B cell (primary cell): ENCODE results near the gene ZNF79. TPM values are rescaled to one million over a fixed set of nuclear protein-coding genes. Genes with fewer than 3 reads are reported as not detected.

Experiments
- ATAC-seq: fragments of 200-7000 bp; cut with Tn5 transposase; one replicate; pipeline ENCODE4 v1.10.0; 2021; ENCODE audit warnings: low read depth, mild to moderate bottlenecking, moderate number of reproducible peaks, moderate library complexity
- CTCF ChIA-PET: fragments of 350-600 bp; sonication (Branson Sonifier 250); formaldehyde crosslinking; loops from one replicate; lab custom pipeline; 2021; ENCODE audit warnings: antibody characterized with exemption, inconsistent platforms; lab: Charles Lee
- POLR2A ChIA-PET: fragments of 350-600 bp; sonication (Branson Sonifier 250); formaldehyde crosslinking; loops from one replicate; lab custom pipeline; 2021; ENCODE audit warnings: antibody characterized with exemption; lab: Charles Lee
- DNase-seq: peaks from one replicate; pipeline ENCODE4 v3.0.0; 2013
- H2AFZ ChIP-seq: 2 replicates; pipeline ENCODE4 v1.6.1; 2012; ENCODE audit warnings: mild to moderate bottlenecking, low read depth, low read length; ENCODE audit not compliant: insufficient read depth, poor library complexity, severe bottlenecking
- H3K27ac ChIP-seq, 2 donors: 1 replicate in 1 of 2; 2 replicates in 1 of 2; pipeline ENCODE4 v1.5.1; 2012 to 2013; ENCODE audit warnings: low read length in 2 of 2, mild to moderate bottlenecking in 2 of 2, moderate library complexity in 1 of 2
- H3K27me3 ChIP-seq, 4 experiments: fragments of 200-600 bp in 1 of 4; sonication (generic) in 1 of 4; replicated peaks in 1 of 4; 1 replicate in 2 of 4; 2 replicates in 2 of 4; pipeline versions ENCODE4 v1.6.1 to v1.7.0; 2013 to 2016; ENCODE audit warnings: low read length in 3 of 4, mild to moderate bottlenecking in 2 of 4, mixed read lengths in 1 of 4, moderate library complexity in 1 of 4; ENCODE audit not compliant: insufficient read depth in 4 of 4, control insufficient read depth in 3 of 4; ENCODE audit errors: control extremely low read depth in 1 of 4
- H3K36me3 ChIP-seq, 2 experiments: replicated peaks in 1 of 2; 1 replicate in 1 of 2; 2 replicates in 1 of 2; pipeline versions ENCODE4 v1.6.1 to v1.7.1; 2013; ENCODE audit warnings: low read length in 1 of 2; ENCODE audit not compliant: insufficient read depth in 2 of 2, control insufficient read depth in 1 of 2; ENCODE audit errors: control extremely low read depth in 1 of 2, extremely low read depth in 1 of 2
- H3K4me1 ChIP-seq, 2 donors: fragments of 200-600 bp in 1 of 2; sonication (generic) in 1 of 2; 1 replicate in 1 of 2; 2 replicates in 1 of 2; pipeline versions ENCODE4 v1.5.1 to v1.6.1; 2013 to 2017; ENCODE audit warnings: low read length in 2 of 2; ENCODE audit not compliant: control insufficient read depth in 2 of 2, insufficient read depth in 2 of 2
- H3K4me2 ChIP-seq: replicated peaks from 2 replicates; pipeline ENCODE3; 2012; ENCODE audit warnings: mild to moderate bottlenecking, low read depth, low read length; ENCODE audit not compliant: poor library complexity, severe bottlenecking
- H3K4me3 ChIP-seq, 5 experiments: fragments of 200-600 bp in 1 of 5; sonication (generic) in 1 of 5; 1 replicate in 3 of 5; 2 replicates in 2 of 5; pipeline versions ENCODE4 v1.5.1 to v1.7.0; 2011 to 2016; ENCODE audit warnings: low read length in 4 of 5, mild to moderate bottlenecking in 4 of 5, low read depth in 2 of 5, control low read depth in 1 of 5, moderate library complexity in 1 of 5; ENCODE audit not compliant: insufficient read depth in 1 of 5; ENCODE audit errors: control extremely low read depth in 1 of 5, extremely low read depth in 1 of 5
- H3K79me2 ChIP-seq: fragments of 200-600 bp; sonication (generic); one replicate; pipeline ENCODE4 v1.6.0; 2016; ENCODE audit warnings: low read length; ENCODE audit not compliant: control insufficient read depth, insufficient read depth
- H3K9ac ChIP-seq: fragments of 200-600 bp; sonication (generic); 2 replicates; pipeline ENCODE4 v1.6.1; 2017; ENCODE audit warnings: mild to moderate bottlenecking, low read length, moderate library complexity
- H3K9me3 ChIP-seq, 3 donors: one replicate each; pipeline versions ENCODE4 v1.6.1 to v1.7.1; 2013; ENCODE audit warnings: low read length in 2 of 3; ENCODE audit not compliant: control insufficient read depth in 2 of 3, insufficient read depth in 1 of 3; ENCODE audit errors: control extremely low read depth in 1 of 3
- H4K20me1 ChIP-seq: 2 replicates; pipeline ENCODE4 v1.6.0; 2012; ENCODE audit warnings: mild to moderate bottlenecking, low read length; ENCODE audit not compliant: insufficient read depth, control insufficient read depth, poor library complexity, severe bottlenecking
- H3K27ac Mint-ChIP-seq: one replicate; pipeline ENCODE4 v1.8.0; 2021; ENCODE audit warnings: mixed read lengths
- H3K27me3 Mint-ChIP-seq: one replicate; pipeline ENCODE4 v1.8.0; 2021; ENCODE audit warnings: mixed read lengths
- H3K4me1 Mint-ChIP-seq: one replicate; pipeline ENCODE4 v1.8.0; 2021; ENCODE audit warnings: mixed read lengths
- H3K4me3 Mint-ChIP-seq: one replicate; pipeline ENCODE4 v1.8.0; 2021; ENCODE audit warnings: mixed read lengths
- H3K9me3 Mint-ChIP-seq: one replicate; pipeline ENCODE4 v1.8.0; 2022; ENCODE audit warnings: mixed read lengths; ENCODE audit not compliant: insufficient read depth
- CTCF ChIP-seq: fragments of 200-600 bp; IDR thresholded peaks from one replicate; pipeline ENCODE4 v1.8.0; 2022; ENCODE audit warnings: antibody characterized with exemption, mild to moderate bottlenecking
- EZH2 ChIP-seq: IDR thresholded peaks from 2 replicates; pipeline ENCODE4 v1.6.1; 2012; ENCODE audit warnings: borderline replicate concordance, low read depth, mild to moderate bottlenecking, moderate library complexity, low read length; ENCODE audit not compliant: insufficient read depth, poor library complexity, severe bottlenecking
- WGBS: methylation state at CpG from one replicate; pipeline ENCODE4 v1.1.5; 2013; ENCODE audit warnings: missing lambda C conversion rate; ENCODE audit not compliant: insufficient coverage; 5-methylcytosine and 5-hydroxymethylcytosine counted together
- intact Hi-C: fragments of 100-400 bp; cut with micrococcal nuclease; formaldehyde crosslinking; loops from one replicate; pipeline ENCODE4 v1.10.0; 2022
- polyA plus RNA-seq: library from polyadenylated mRNA; depleted of rRNA; stranded (reverse); fragments of >200 nt; gene quantifications from 2 replicates; pipeline ENCODE4 v1.2.3, GENCODE V29; 2012
- total RNA-seq, 2 donors: library from RNA; stranded (reverse); fragments of 120-200 nt in 1 of 2; gene quantifications; 1 replicate in 1 of 2; 2 replicates in 1 of 2; pipeline versions ENCODE4 v1.2.3 to v1.2.4, GENCODE V29; 2013 to 2022

ZNF79 gene
- total and polyA plus RNA-seq, 2 donors (not counting 1 experiment from before 2014, with no cell fraction given): 4.8 to 16.1 TPM

GRCh38 chr9:127421057-127421456 is 3.1 kb upstream of the ZNF79 start:
- Mint-ChIP-seq H3K9me3 (no peaks in the 10 kb centered on the region), H3K4me1 (peaks cover 33% of the 10 kb centered on the region), H3K27ac (no peak overlapping the region), H3K4me3 (no peak overlapping the region), H3K27me3 (no peaks in the 10 kb centered on the region)
- H3K36me3 ChIP-seq: no peaks in the 10 kb centered on the region
- H3K27me3 ChIP-seq: no peaks in the 10 kb centered on the region
- no peaks in the 10 kb centered on the region for H3K9me3 ChIP-seq
- H2AFZ ChIP-seq: no peak overlapping the region
- ATAC-seq (no peak), DNase-seq (no peak)
- ChIA-PET POLR2A (interaction anchor here (0.6 kb wide), 1 partner anchor 1032 kb away, joined by 3 read pairs; no protein-coding TSS in a partner anchor), CTCF (no interaction called here)
- H3K9ac ChIP-seq: no peak overlapping the region
- H3K27ac ChIP-seq: no peak overlapping the region
- TF ChIP-seq EZH2: no peak
- TF ChIP-seq CTCF: no peak
- no CpG with 5 or more reads among the region's 7 CpGs for WGBS
- peaks cover 39% of the 10 kb centered on the region for H3K79me2 ChIP-seq
- H3K4me2 ChIP-seq: no peak overlapping the region
- H4K20me1 ChIP-seq: peaks cover 4% of the 10 kb centered on the region
- no peak overlapping the region for H3K4me3 ChIP-seq
- intact Hi-C loops: no loop called here
- peaks cover 19 to 29% of the 10 kb centered on the region in 2 donors for H3K4me1 ChIP-seq

- Histone ChIP-seq H3K27ac (no peak overlapping the region), H3K79me2 (peaks cover 50% of the 10 kb centered on the region), H4K20me1 (peaks cover 4% of the 10 kb centered on the region), H3K9ac (no peak overlapping the region), H3K4me2 (no peak overlapping the region), H3K36me3 (no peaks in the 10 kb centered on the region), H3K4me1 (peaks cover 19 to 29% of the 10 kb centered on the region in 2 donors), H2AFZ (no peak overlapping the region), H3K4me3 (no peak overlapping the region), H3K9me3 (no peaks in the 10 kb centered on the region), H3K27me3 (no peaks in the 10 kb centered on the region)
- POLR2A ChIA-PET: no interaction called here
- Mint-ChIP-seq H3K27me3 (no peaks in the 10 kb centered on the region), H3K4me3 (no peak overlapping the region), H3K27ac (peak overlapping the region; percentile 41), H3K9me3 (no peaks in the 10 kb centered on the region), H3K4me1 (peaks cover 39% of the 10 kb centered on the region)
- TF ChIP-seq EZH2 (no peak), CTCF (no peak)
- DNase-seq (no peak), ATAC-seq (no peak)
- WGBS: no CpG with 5 or more reads among the region's 10 CpGs
- CTCF ChIA-PET: no interaction called here
- intact Hi-C loops: no loop called here
Observed at GRCh38 chr9:127422133-127422782, 1.9 kb upstream of the ZNF79 start.
